Gastrocnemius medialis (tissue), 4 donors: ENCODE measurements around the gene MYZAP. TPM values are rescaled to one million over a fixed set of nuclear protein-coding genes. Genes with fewer than 3 reads are reported as not detected.
A peak's percentile ranks its signal among the peaks of the same experiment; 100 is the strongest.

Experiments used
- ATAC-seq, 2 donors: fragments of 150-250 bp; one replicate each; pipeline ENCODE4 v1.9.1; 2016
- DNase-seq, 2 donors: peaks; one replicate each; pipeline ENCODE4 v3.0.0-alpha.2; 2019
- H3K27ac ChIP-seq, 4 donors: fragments of 200-600 bp; sonication (generic); 1 replicate in 1 of 4; 2 replicates in 3 of 4; pipeline ENCODE4 v1.5.1; 2016 to 2018; ENCODE audit warnings: mild to moderate bottlenecking in 2 of 4, moderate library complexity in 1 of 4
- H3K27me3 ChIP-seq, 3 donors: fragments of 200-600 bp; sonication (generic) in 2 of 3; 1 replicate in 1 of 3; 2 replicates in 2 of 3; pipeline versions ENCODE4 v1.5.1 to v1.6.0; 2016 to 2019; ENCODE audit warnings: mild to moderate bottlenecking in 1 of 3, moderate library complexity in 1 of 3
- H3K36me3 ChIP-seq, 2 donors: fragments of 200-600 bp; sonication (generic) in 1 of 2; one replicate each; pipeline ENCODE4 v1.5.1; 2017 to 2018
- H3K4me1 ChIP-seq, 2 donors: fragments of 200-600 bp; sonication (generic) in 1 of 2; one replicate each; pipeline ENCODE4 v1.5.1; 2016 to 2017; ENCODE audit warnings: mild to moderate bottlenecking in 2 of 2
- H3K4me3 ChIP-seq, 4 donors: fragments of 200-600 bp; sonication (generic) in 3 of 4; 1 replicate in 1 of 4; 2 replicates in 3 of 4; pipeline ENCODE4 v1.5.1; 2016 to 2019; ENCODE audit warnings: mild to moderate bottlenecking in 2 of 4
- H3K9me3 ChIP-seq, 3 donors: fragments of 200-600 bp; sonication (generic) in 2 of 3; 1 replicate in 1 of 3; 2 replicates in 2 of 3; pipeline ENCODE4 v1.5.1; 2016 to 2019
- CTCF ChIP-seq, 5 experiments: fragments of 450-650 bp in 3 of 5; fragments of 200-600 bp in 2 of 5; sonication (generic) in 2 of 5; IDR thresholded peaks in 4 of 5; conservative IDR thresholded peaks in 1 of 5; 1 replicate in 4 of 5; 2 replicates in 1 of 5; pipeline ENCODE4 v1.5.1; 2016 to 2019; ENCODE audit warnings: antibody characterized with exemption in 5 of 5, mild to moderate bottlenecking in 3 of 5, moderate library complexity in 3 of 5
- POLR2A ChIP-seq, 2 donors: fragments of 450-650 bp; IDR thresholded peaks; one replicate each; pipeline ENCODE4 v1.6.1; 2017; ENCODE audit warnings: antibody characterized with exemption in 2 of 2, mild to moderate bottlenecking in 2 of 2, moderate library complexity in 2 of 2
- in situ Hi-C, 4 donors: fragments of 200-750 bp; cut with MboI; loops; one replicate each; pipeline versions ENCODE4 v1.15.0 to v1.8.0; 2017; ENCODE audit warnings: low sequenced_read_pairs in 4 of 4
- intact Hi-C: fragments of 100-400 bp; cut with DNase I; formaldehyde crosslinking; loops from one replicate; pipeline ENCODE4 v1.15.1; 2023; ENCODE audit warnings: low total_unique reads
- total RNA-seq, 4 donors: library from RNA; depleted of rRNA; stranded (reverse); fragments of >200 nt; gene quantifications; one replicate each; pipeline versions ENCODE4 v1.1.0 to v1.2.3, GENCODE V29; 2016

The MYZAP gene
- 1 to 10 TPM; 1.3 to 9.4 (median 1.4) TPM for total RNA-seq

- DNase-seq (peak in 1 of 2 donors; percentile 31), ATAC-seq (peak; percentile 46 to 64)
- H3K27ac ChIP-seq, result peak within 1 kb of the TSS in 2 of 4 donors; percentile 32 to 54
- in situ Hi-C loops, result no loop called here
- TF ChIP-seq CTCF (IDR thresholded peaks at IDR 0.05 in 4 of 5, conservative IDR thresholded peaks at IDR 0.05 in 1 of 5) (no peak), POLR2A (IDR thresholded peaks at IDR 0.05) (peak; percentile 13 to 35)
- H3K27me3 ChIP-seq, result no peaks in the 10 kb centered on the region
- intact Hi-C loops, result no loop called here
- H3K9me3 ChIP-seq, result no peaks in the 10 kb centered on the region
- no peaks in the 10 kb centered on the region for H3K36me3 ChIP-seq
- H3K4me3 ChIP-seq, result peak within 1 kb of the TSS; percentile 54 to 65 (median 57)
- peaks cover 17 to 22% of the 10 kb centered on the region in 2 donors for H3K4me1 ChIP-seq
Measured at GRCh38 chr15:57591822-57592367, at the start of gene MYZAP. TSS of gene MYZAP (plus strand) at chr15:57591904. CDS start at chr15:57592035, 131 bp downstream.

GRCh38 chr15:57542505-57542817 is 49.2 kb upstream of the MYZAP start:
- Histone ChIP-seq H3K9me3 (no peaks in the 10 kb centered on the region), H3K27me3 (no peaks in the 10 kb centered on the region), H3K4me1 (no peaks in the 10 kb centered on the region), H3K36me3 (no peaks in the 10 kb centered on the region), H3K4me3 (no peak overlapping the region), H3K27ac (no peak overlapping the region)
- intact Hi-C loops (loop anchor here (5.0 kb wide), 1 partner anchor 200 kb away; no protein-coding TSS in a partner anchor), in situ Hi-C loops (loop anchor here in 3 of 4 donors (25.0 kb wide), 2 partner anchors 405 to 1055 kb away; no protein-coding TSS in a partner anchor)
- peak in 1 of 2 donors; percentile 14 for ATAC-seq
- TF ChIP-seq CTCF (IDR thresholded peaks at IDR 0.05 in 4 of 5, conservative IDR thresholded peaks at IDR 0.05 in 1 of 5) (no peak), POLR2A (IDR thresholded peaks at IDR 0.05) (no peak)
- no peak for DNase-seq

- intact Hi-C loops (loop anchor here (5.0 kb wide), 1 partner anchor 203 kb away; no protein-coding TSS in a partner anchor), in situ Hi-C loops (loop anchor here in 3 of 4 donors (25.0 kb wide), 2 partner anchors 408 to 1058 kb away; no protein-coding TSS in a partner anchor)
- Histone ChIP-seq H3K4me3 (no peak overlapping the region), H3K4me1 (peaks cover 6 to 7% of the 10 kb centered on the region in 2 donors), H3K36me3 (no peaks in the 10 kb centered on the region), H3K27ac (no peak overlapping the region), H3K27me3 (no peaks in the 10 kb centered on the region), H3K9me3 (no peaks in the 10 kb centered on the region)
- DNase-seq, result no peak
- no peak for ATAC-seq
- TF ChIP-seq CTCF (IDR thresholded peaks at IDR 0.05 in 4 of 5, conservative IDR thresholded peaks at IDR 0.05 in 1 of 5) (no peak), POLR2A (IDR thresholded peaks at IDR 0.05) (no peak)
Measured at GRCh38 chr15:57544848-57545480, 46.7 kb upstream of the MYZAP start.

GRCh38 chr15:57545995-57546394 is 45.7 kb upstream of the MYZAP start:
- H3K9me3 ChIP-seq, result no peaks in the 10 kb centered on the region
- in situ Hi-C loops (loop anchor here in 3 of 4 donors (25.0 kb wide), 2 partner anchors 409 to 1059 kb away; no protein-coding TSS in a partner anchor), intact Hi-C loops (no loop called here)
- H3K27me3 ChIP-seq, result no peaks in the 10 kb centered on the region
- no peak for DNase-seq
- H3K27ac ChIP-seq, result no peak overlapping the region
- H3K36me3 ChIP-seq, result no peaks in the 10 kb centered on the region
- peaks cover 13 to 16% of the 10 kb centered on the region in 2 donors for H3K4me1 ChIP-seq
- ATAC-seq, result no peak
- no peak overlapping the region for H3K4me3 ChIP-seq
- TF ChIP-seq CTCF (IDR thresholded peaks at IDR 0.05 in 4 of 5, conservative IDR thresholded peaks at IDR 0.05 in 1 of 5) (no peak), POLR2A (IDR thresholded peaks at IDR 0.05) (no peak)
